NT2/D1 (cell line): ENCODE results near the gene FXYD3.
"Not testable (repeated sequence)": the region's sequence is repeated elsewhere in the genome, so short reads cannot be mapped to it uniquely, and the experiment has no call there.

Experiments
- DNase-seq: peaks from one replicate; pipeline ENCODE4 v3.0.0-alpha.2; 2011; ENCODE audit warnings: low read depth, low spot score
- H3K27me3 ChIP-seq: 2 replicates; pipeline ENCODE4 v1.6.0; 2011; ENCODE audit warnings: mild to moderate bottlenecking; ENCODE audit not compliant: insufficient read length, insufficient read depth
- H3K36me3 ChIP-seq: 2 replicates; pipeline ENCODE4 v1.6.1; 2011; ENCODE audit warnings: mild to moderate bottlenecking, low read length, mixed read lengths; ENCODE audit not compliant: insufficient read depth, insufficient read length
- H3K4me1 ChIP-seq: 2 replicates; pipeline ENCODE4 v1.5.1; 2011; ENCODE audit not compliant: insufficient read depth, insufficient read length
- H3K4me3 ChIP-seq: 2 replicates; pipeline ENCODE4 v1.5.1; 2011; ENCODE audit warnings: low read depth; ENCODE audit not compliant: insufficient read length
- H3K9ac ChIP-seq: 2 replicates; pipeline ENCODE4 v1.6.0; 2011; ENCODE audit warnings: low read depth; ENCODE audit not compliant: insufficient read length
- H3K9me3 ChIP-seq: 2 replicates; pipeline ENCODE4 v1.5.1; 2011; ENCODE audit warnings: mild to moderate bottlenecking, low read length; ENCODE audit not compliant: insufficient read depth
- SUZ12 ChIP-seq: IDR thresholded peaks from 2 replicates; pipeline ENCODE4 v1.6.1; 2011; ENCODE audit not compliant: insufficient read length, insufficient read depth; ENCODE audit errors: extremely low read depth
- YY1 ChIP-seq: IDR thresholded peaks from 2 replicates; pipeline ENCODE4 v1.6.1; 2011; ENCODE audit not compliant: insufficient read length, insufficient read depth
- ZNF274 ChIP-seq: IDR thresholded peaks from 2 replicates; pipeline ENCODE4 v1.6.1; 2011; ENCODE audit warnings: mild to moderate bottlenecking, low read depth, low read length

The FXYD3 gene

GRCh38 chr19:35151273-35152065, 35.8 kb downstream of the FXYD3 start:
- H3K36me3 ChIP-seq, result peaks cover 8% of the 10 kb centered on the region
- H3K9me3 ChIP-seq, result no peaks in the 10 kb centered on the region
- no peak for TF ChIP-seq SUZ12
- no peak for TF ChIP-seq YY1
- TF ChIP-seq ZNF274, result no peak
- H3K27me3 ChIP-seq, result peaks cover 11% of the 10 kb centered on the region
- H3K4me1 ChIP-seq, result peaks cover 13% of the 10 kb centered on the region
- no peak overlapping the region for H3K4me3 ChIP-seq
- DNase-seq, result no peak
- no peak overlapping the region for H3K9ac ChIP-seq

GRCh38 chr19:35153129-35153522, 37.5 kb downstream of the FXYD3 start:
- not testable (repeated sequence) for H3K9me3 ChIP-seq, H3K9ac ChIP-seq, DNase-seq, H3K4me3 ChIP-seq
- Histone ChIP-seq H3K36me3 (peaks cover 24% of the 10 kb centered on the region), H3K27me3 (peaks cover 11% of the 10 kb centered on the region), H3K4me1 (peaks cover 13% of the 10 kb centered on the region)

- Histone ChIP-seq H3K36me3 (peaks cover 27% of the 10 kb centered on the region), H3K4me1 (peaks cover 13% of the 10 kb centered on the region), H3K9me3 (no peaks in the 10 kb centered on the region), H3K9ac (peak overlapping the region; percentile 79), H3K4me3 (peak overlapping the region; percentile 69), H3K27me3 (peaks cover 11% of the 10 kb centered on the region)
- DNase-seq, result no peak
- TF ChIP-seq SUZ12 (no peak), ZNF274 (no peak), YY1 (no peak)
Observed at GRCh38 chr19:35153701-35154524, 38.3 kb downstream of the FXYD3 start.

- Histone ChIP-seq H3K36me3 (peaks cover 34% of the 10 kb centered on the region), H3K9ac (peak within 1 kb of the TSS; percentile 79), H3K27me3 (peaks cover 11% of the 10 kb centered on the region), H3K4me3 (peak within 1 kb of the TSS; percentile 69), H3K9me3 (no peaks in the 10 kb centered on the region), H3K4me1 (peaks cover 13% of the 10 kb centered on the region)
- no peak for TF ChIP-seq SUZ12
- TF ChIP-seq YY1, result no peak
- no peak for TF ChIP-seq ZNF274
- no peak for DNase-seq
Observed at GRCh38 chr19:35154525-35155406, 39.1 kb downstream of the FXYD3 start, which contains the start of gene FXYD5. Gene FXYD5 (plus strand): TSS chr19:35154735. CDS start chr19:35155551, 816 bp downstream.

GRCh38 chr19:35155441-35155840, 39.8 kb downstream of the FXYD3 start:
- Histone ChIP-seq H3K9me3 (no peaks in the 10 kb centered on the region), H3K9ac (peak overlapping the region; percentile 79), H3K4me3 (peak overlapping the region; percentile 69), H3K27me3 (peaks cover 11% of the 10 kb centered on the region), H3K4me1 (peaks cover 13% of the 10 kb centered on the region), H3K36me3 (peaks cover 40% of the 10 kb centered on the region)
- TF ChIP-seq ZNF274 (no peak), SUZ12 (no peak), YY1 (no peak)
- no peak for DNase-seq

- peaks cover 10% of the 10 kb centered on the region for H3K4me1 ChIP-seq
- peaks cover 47% of the 10 kb centered on the region for H3K36me3 ChIP-seq
- DNase-seq, result no peak
- peaks cover 4% of the 10 kb centered on the region; the same call in 1 of the 2 replicates for H3K9me3 ChIP-seq
- H3K4me3 ChIP-seq, result no peak overlapping the region
- peaks cover 11% of the 10 kb centered on the region for H3K27me3 ChIP-seq
- H3K9ac ChIP-seq, result no peak overlapping the region
- no peak for TF ChIP-seq YY1
- no peak for TF ChIP-seq SUZ12
- no peak for TF ChIP-seq ZNF274
Observed at GRCh38 chr19:35155981-35156672, 40.5 kb downstream of the FXYD3 start.

- H3K4me1 ChIP-seq, result peaks cover 6% of the 10 kb centered on the region
- H3K4me3 ChIP-seq, result no peak overlapping the region
- peaks cover 11% of the 10 kb centered on the region for H3K27me3 ChIP-seq
- DNase-seq, result no peak
- no peak for TF ChIP-seq ZNF274
- TF ChIP-seq YY1, result no peak
- no peak for TF ChIP-seq SUZ12
- H3K9ac ChIP-seq, result no peak overlapping the region
- H3K36me3 ChIP-seq, result peaks cover 52% of the 10 kb centered on the region
- H3K9me3 ChIP-seq, result peaks cover 9% of the 10 kb centered on the region; the same call in 1 of the 2 replicates
Observed at GRCh38 chr19:35156673-35157014, 41.0 kb downstream of the FXYD3 start.
